Activated T-helper 1 cell treated with Interleukin-2 at 50 U/mL for 16 hours (primary cell): Measurements from ENCODE around the gene LRRC26.

Source experiments
- DNase-seq: peaks from one replicate; pipeline ENCODE4 v3.0.0-alpha.2; 2020; ENCODE audit warnings: low read depth

LRRC26 gene

GRCh38 chr9:137169896-137170358 is at the start of gene LRRC26:
Gene LRRC26 (minus strand): TSS chr9:137170051. CDS start chr9:137169943, 108 bp downstream.
- DNase-seq, result no peak

- no peak for DNase-seq
These were observed 49.0 kb upstream of the LRRC26 start for GRCh38 chr9:137218754-137219271.

GRCh38 chr9:137218212-137218753 is 48.4 kb upstream of the LRRC26 start:
- no peak for DNase-seq

- no peak for DNase-seq
These were observed 47.7 kb upstream of the LRRC26 start for GRCh38 chr9:137217276-137218211.

GRCh38 chr9:137216188-137216965 is 46.5 kb upstream of the LRRC26 start:
- DNase-seq, result no peak

- DNase-seq, result no peak
These were observed 45.5 kb upstream of the LRRC26 start for GRCh38 chr9:137215196-137215986.

GRCh38 chr9:137214620-137215019 is 44.8 kb upstream of the LRRC26 start:
- no peak for DNase-seq

GRCh38 chr9:137213160-137214060 is 43.6 kb upstream of the LRRC26 start:
- DNase-seq, result no peak

GRCh38 chr9:137212520-137212919 is 42.7 kb upstream of the LRRC26 start:
- no peak for DNase-seq

GRCh38 chr9:137211532-137211931 is 41.7 kb upstream of the LRRC26 start:
- no peak for DNase-seq

- no peak for DNase-seq
These were observed 36.8 kb upstream of the LRRC26 start for GRCh38 chr9:137206602-137207001.

- DNase-seq, result peak; percentile 89
These were observed 35.5 kb upstream of the LRRC26 start, which contains the start of the genes NDOR1 and TMEM203 for GRCh38 chr9:137205126-137206069. Gene NDOR1 (plus strand): TSS chr9:137205700. CDS start chr9:137205778, 78 bp downstream. Gene TMEM203 (minus strand): TSS chr9:137205648. CDS start chr9:137205414, 234 bp downstream.

- DNase-seq, result no peak
These were observed 34.9 kb upstream of the LRRC26 start for GRCh38 chr9:137204731-137205125.

- DNase-seq, result no peak
These were observed 33.1 kb upstream of the LRRC26 start for GRCh38 chr9:137202966-137203365.

GRCh38 chr9:137201205-137201868 is 31.5 kb upstream of the LRRC26 start:
- no peak for DNase-seq

- peak; percentile 96 for DNase-seq
These were observed 30.7 kb upstream of the LRRC26 start, which contains the start of gene TPRN for GRCh38 chr9:137200311-137201204. Gene TPRN (minus strand): TSS chr9:137200741. CDS start chr9:137200711, 30 bp downstream.

GRCh38 chr9:137199411-137200121 is 29.7 kb upstream of the LRRC26 start:
- DNase-seq, result no peak
